GM21360 (cell line): ENCODE results near the gene PRKCQ.

Experiments
- ATAC-seq: cut with Tn5 transposase; IDR thresholded peaks from one replicate; pipeline ENCODE4 v1.9.1; 2021; ENCODE audit warnings: mild to moderate bottlenecking, moderate library complexity; ENCODE audit not compliant: unreplicated experiment

The PRKCQ gene

GRCh38 chr10:6410830-6411229 is 169.2 kb downstream of the PRKCQ start:
- ATAC-seq = no peak

- ATAC-seq = no peak
Measured at GRCh38 chr10:6409971-6410643, 170.0 kb downstream of the PRKCQ start.

GRCh38 chr10:6408799-6409198 is 171.3 kb downstream of the PRKCQ start:
- ATAC-seq = no peak

- ATAC-seq = no peak
Measured at GRCh38 chr10:6407034-6407721, 172.9 kb downstream of the PRKCQ start.

GRCh38 chr10:6406220-6407033 is 173.6 kb downstream of the PRKCQ start:
- ATAC-seq = no peak

GRCh38 chr10:6405713-6406112 is 174.4 kb downstream of the PRKCQ start:
- ATAC-seq = no peak

- ATAC-seq = no peak
Measured at GRCh38 chr10:6404127-6405072, 175.7 kb downstream of the PRKCQ start.

- no peak for ATAC-seq
Measured at GRCh38 chr10:6402960-6403359, 177.1 kb downstream of the PRKCQ start.

GRCh38 chr10:6402349-6402709 is 177.7 kb downstream of the PRKCQ start:
- ATAC-seq = no peak

GRCh38 chr10:6401558-6402348 is 178.3 kb downstream of the PRKCQ start:
- no peak for ATAC-seq

GRCh38 chr10:6400821-6401465 is 179.1 kb downstream of the PRKCQ start:
- no peak for ATAC-seq

- no peak for ATAC-seq
Measured at GRCh38 chr10:6400331-6400730, 179.7 kb downstream of the PRKCQ start.

GRCh38 chr10:6399879-6400278 is 180.2 kb downstream of the PRKCQ start:
- ATAC-seq = no peak

GRCh38 chr10:6399231-6399741 is 180.8 kb downstream of the PRKCQ start:
- no peak for ATAC-seq

GRCh38 chr10:6398399-6398798 is 181.7 kb downstream of the PRKCQ start:
- no peak for ATAC-seq

GRCh38 chr10:6396652-6397051 is 183.4 kb downstream of the PRKCQ start:
- no peak for ATAC-seq

- ATAC-seq = no peak
Measured at GRCh38 chr10:6396226-6396625, 183.8 kb downstream of the PRKCQ start.

GRCh38 chr10:6395606-6396005 is 184.5 kb downstream of the PRKCQ start:
- no peak for ATAC-seq

GRCh38 chr10:6394084-6394483 is 186.0 kb downstream of the PRKCQ start:
- ATAC-seq = no peak
